ENCODE results near the gene ATF4.

Gene ATF4

DNA sequence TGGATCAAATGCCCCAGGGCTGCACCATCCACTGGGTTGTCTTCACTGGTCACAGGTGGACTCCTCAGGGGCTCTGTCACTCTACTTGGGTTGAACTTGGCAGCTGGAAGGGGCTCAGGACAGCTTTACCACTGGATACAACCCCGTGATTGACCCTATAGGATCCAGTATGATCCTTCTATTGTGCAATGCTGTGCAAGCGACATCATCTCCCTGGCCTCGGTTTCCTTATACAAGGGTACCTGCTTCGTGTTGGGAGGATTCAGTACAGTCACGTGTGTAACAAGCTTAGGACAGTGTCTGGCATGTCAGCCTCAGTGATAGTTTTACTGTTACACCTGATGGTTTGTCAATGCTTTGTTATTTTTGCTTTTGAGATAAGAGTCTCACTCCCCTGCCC is 38.8 kb upstream of the ATF4 start:
- TF ChIP-seq, protein P1, sequence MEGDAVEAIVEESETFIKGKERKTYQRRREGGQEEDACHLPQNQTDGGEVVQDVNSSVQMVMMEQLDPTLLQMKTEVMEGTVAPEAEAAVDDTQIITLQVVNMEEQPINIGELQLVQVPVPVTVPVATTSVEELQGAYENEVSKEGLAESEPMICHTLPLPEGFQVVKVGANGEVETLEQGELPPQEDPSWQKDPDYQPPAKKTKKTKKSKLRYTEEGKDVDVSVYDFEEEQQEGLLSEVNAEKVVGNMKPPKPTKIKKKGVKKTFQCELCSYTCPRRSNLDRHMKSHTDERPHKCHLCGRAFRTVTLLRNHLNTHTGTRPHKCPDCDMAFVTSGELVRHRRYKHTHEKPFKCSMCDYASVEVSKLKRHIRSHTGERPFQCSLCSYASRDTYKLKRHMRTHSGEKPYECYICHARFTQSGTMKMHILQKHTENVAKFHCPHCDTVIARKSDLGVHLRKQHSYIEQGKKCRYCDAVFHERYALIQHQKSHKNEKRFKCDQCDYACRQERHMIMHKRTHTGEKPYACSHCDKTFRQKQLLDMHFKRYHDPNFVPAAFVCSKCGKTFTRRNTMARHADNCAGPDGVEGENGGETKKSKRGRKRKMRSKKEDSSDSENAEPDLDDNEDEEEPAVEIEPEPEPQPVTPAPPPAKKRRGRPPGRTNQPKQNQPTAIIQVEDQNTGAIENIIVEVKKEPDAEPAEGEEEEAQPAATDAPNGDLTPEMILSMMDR (IDR thresholded peaks at IDR 0.05; ENCODE audit: extremely low read depth, missing control alignments): no peak
- no peak for DNase-seq (ENCODE audit: low spot score)

DNA sequence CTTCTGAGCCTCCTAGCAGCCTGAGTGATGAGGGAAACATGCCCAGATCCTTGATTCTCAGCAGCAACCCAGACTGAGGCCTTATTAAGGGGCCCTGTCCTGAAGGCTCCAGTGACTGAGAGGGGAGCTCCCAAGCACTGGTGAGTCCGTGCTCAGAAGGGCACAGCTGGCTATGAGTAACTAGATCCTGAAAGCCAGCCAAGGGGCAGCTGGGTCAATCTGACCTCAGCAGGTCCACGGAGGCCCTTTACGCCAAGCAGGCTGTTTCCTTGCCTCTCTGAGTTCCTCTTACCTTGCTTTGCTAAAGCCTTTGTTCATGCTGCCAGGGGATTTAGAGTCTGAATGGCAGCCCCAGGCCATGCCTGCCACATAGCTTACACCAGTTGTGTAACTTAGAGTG is 37.6 kb upstream of the ATF4 start:
- TF ChIP-seq, protein P1 (IDR thresholded peaks at IDR 0.05; ENCODE audit: extremely low read depth, missing control alignments): no peak
- DNase-seq (ENCODE audit: low spot score): no peak

DNA sequence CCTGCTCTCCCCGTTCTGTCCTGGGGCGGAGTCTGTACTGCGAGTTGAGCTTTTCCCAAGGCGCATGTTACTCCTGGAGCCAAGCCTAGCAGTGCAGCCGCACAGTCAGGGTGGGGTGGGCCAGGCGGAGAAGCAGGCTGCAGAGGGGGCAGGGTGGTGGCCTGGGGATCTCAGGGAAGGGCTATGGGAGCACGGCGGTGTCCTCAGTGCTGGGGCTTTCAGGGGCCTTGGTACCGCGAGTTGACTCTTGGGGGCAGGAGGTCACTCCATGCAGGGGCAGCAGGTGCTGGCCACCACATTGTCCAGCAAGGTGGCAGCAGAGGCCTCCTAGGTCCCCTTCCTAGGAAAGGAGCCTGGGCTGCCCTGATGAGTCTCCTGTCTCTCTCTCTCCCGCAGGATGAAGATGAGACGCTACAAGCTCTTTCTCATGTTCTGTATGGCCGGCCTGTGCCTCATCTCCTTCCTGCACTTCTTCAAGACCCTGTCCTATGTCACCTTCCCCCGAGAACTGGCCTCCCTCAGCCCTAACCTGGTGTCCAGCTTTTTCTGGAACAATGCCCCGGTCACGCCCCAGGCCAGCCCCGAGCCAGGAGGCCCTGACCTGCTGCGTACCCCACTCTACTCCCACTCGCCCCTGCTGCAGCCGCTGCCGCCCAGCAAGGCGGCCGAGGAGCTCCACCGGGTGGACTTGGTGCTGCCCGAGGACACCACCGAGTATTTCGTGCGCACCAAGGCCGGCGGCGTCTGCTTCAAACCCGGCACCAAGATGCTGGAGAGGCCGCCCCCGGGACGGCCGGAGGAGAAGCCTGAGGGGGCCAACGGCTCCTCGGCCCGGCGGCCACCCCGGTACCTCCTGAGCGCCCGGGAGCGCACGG is 33.2 kb upstream of the ATF4 start:
- TF ChIP-seq, protein P1 (IDR thresholded peaks at IDR 0.05; ENCODE audit: extremely low read depth, missing control alignments): no peak
- no peak for DNase-seq (ENCODE audit: low spot score)

DNA sequence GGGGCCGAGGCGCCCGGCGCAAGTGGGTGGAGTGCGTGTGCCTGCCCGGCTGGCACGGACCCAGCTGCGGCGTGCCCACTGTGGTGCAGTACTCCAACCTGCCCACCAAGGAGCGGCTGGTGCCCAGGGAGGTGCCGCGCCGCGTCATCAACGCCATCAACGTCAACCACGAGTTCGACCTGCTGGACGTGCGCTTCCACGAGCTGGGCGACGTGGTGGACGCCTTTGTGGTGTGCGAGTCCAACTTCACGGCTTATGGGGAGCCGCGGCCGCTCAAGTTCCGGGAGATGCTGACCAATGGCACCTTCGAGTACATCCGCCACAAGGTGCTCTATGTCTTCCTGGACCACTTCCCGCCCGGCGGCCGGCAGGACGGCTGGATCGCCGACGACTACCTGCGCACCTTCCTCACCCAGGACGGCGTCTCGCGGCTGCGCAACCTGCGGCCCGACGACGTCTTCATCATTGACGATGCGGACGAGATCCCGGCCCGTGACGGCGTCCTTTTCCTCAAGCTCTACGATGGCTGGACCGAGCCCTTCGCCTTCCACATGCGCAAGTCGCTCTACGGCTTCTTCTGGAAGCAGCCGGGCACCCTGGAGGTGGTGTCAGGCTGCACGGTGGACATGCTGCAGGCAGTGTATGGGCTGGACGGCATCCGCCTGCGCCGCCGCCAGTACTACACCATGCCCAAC is 32.4 kb upstream of the ATF4 start:
- no peak for DNase-seq (ENCODE audit: low spot score)
- TF ChIP-seq, protein P1 (IDR thresholded peaks at IDR 0.05; ENCODE audit: extremely low read depth, missing control alignments): no peak

DNA sequence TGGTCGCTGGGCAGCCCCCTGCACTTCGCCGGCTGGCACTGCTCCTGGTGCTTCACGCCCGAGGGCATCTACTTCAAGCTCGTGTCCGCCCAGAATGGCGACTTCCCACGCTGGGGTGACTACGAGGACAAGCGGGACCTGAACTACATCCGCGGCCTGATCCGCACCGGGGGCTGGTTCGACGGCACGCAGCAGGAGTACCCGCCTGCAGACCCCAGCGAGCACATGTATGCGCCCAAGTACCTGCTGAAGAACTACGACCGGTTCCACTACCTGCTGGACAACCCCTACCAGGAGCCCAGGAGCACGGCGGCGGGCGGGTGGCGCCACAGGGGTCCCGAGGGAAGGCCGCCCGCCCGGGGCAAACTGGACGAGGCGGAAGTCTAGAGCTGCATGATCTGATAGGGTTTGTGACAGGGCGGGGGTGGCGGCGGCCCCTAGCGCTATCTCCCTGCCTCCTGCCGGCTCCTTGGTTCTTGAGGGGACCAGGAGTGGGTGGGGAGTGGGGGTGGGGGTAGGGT is 31.7 kb upstream of the ATF4 start:
- TF ChIP-seq, protein P1 (IDR thresholded peaks at IDR 0.05; ENCODE audit: extremely low read depth, missing control alignments): no peak
- DNase-seq (ENCODE audit: low spot score): no peak

DNA sequence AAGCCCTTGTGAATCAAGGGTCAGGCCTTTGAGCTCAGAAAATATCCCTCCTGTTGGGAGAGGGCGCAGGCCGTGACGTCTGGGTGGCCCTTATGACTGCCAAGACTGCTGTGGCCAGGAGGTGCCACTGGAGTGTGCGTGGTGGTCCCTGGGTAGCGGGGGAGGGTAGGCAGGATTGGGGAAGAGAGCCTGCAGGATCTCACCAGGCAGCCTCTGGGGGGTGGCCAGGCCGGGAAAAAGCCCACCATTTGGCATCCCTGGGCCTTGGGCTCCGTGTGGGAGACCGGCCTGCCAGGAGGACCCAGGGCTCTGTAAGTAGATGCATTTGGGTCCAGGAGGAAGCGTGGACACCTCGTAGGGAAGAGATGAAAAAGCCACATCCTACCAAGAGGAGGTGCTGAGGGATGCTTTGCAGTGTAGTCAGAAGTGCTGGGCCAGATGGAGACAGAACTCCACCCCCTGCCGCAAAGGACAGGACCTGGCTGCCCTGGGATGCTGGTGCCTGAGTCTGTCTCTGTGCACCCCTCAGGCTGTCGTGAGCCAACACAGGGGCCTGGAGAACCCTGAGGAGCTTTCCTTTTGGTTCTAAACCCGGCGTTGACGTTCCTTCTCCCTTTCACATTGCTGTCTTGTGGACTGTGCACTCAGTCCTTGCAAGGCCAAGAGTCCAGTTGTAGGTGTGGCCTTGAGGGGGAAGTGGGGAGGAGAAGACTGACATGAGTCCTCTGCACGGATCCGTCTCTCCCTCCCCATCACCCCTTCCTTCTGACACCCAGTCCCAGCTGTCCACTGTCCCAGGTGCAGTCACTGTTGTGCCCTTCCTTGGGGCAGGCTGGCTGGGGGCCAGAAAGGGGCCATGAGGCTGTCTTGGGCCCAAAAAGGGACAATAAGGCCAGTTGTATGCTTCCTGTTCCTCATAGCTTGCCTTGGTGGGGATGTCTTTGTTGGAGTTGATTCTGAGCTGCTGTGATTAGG is 31.0 kb upstream of the ATF4 start:
- TF ChIP-seq, protein P1 (IDR thresholded peaks at IDR 0.05; ENCODE audit: extremely low read depth, missing control alignments): no peak
- DNase-seq (ENCODE audit: low spot score): no peak
